K562 (cell line): Measurements from ENCODE around the gene TM7SF3. TPM values are rescaled to one million over a fixed set of nuclear protein-coding genes. Genes with fewer than 3 reads are reported as not detected.

Source experiments
- AFF1 ChIP-seq, 2 experiments: fragments of 450-650 bp; IDR thresholded peaks; 2 replicates each; pipeline ENCODE4 v1.6.1; 2018; ENCODE audit warnings: mild to moderate bottlenecking in 2 of 2, low read depth in 1 of 2; ENCODE audit not compliant: partially characterized antibody in 2 of 2
- CBFB ChIP-seq: sonication (generic); formaldehyde crosslinking; IDR thresholded peaks from 2 replicates; pipeline ENCODE4 v1.4.0; 2020; ENCODE audit warnings: mild to moderate bottlenecking, missing genetic modification reagents
- EP300 ChIP-seq: IDR thresholded peaks from 2 replicates; pipeline ENCODE4 v1.6.1; 2012; ENCODE audit warnings: low read length, improper control_type of control experiment
- FOXK2 ChIP-seq, 2 experiments: fragments of 450-650 bp; IDR thresholded peaks in 1 of 2; conservative IDR thresholded peaks in 1 of 2; 2 replicates each; pipeline ENCODE4 v1.6.1; 2016; ENCODE audit warnings: low read depth in 2 of 2, mild to moderate bottlenecking in 1 of 2
- FOXO4 ChIP-seq: fragments of 450-650 bp; formaldehyde crosslinking; IDR thresholded peaks from 2 replicates; pipeline ENCODE4 v1.4.0; 2020; ENCODE audit warnings: mild to moderate bottlenecking, moderate library complexity
- KDM5B ChIP-seq: fragments of 200-600 bp; sonication (generic); IDR thresholded peaks from 2 replicates; pipeline ENCODE4 v1.6.1; 2012; ENCODE audit warnings: low read depth, mild to moderate bottlenecking, moderate library complexity, low read length, control low read depth, inconsistent platforms; ENCODE audit not compliant: insufficient replicate concordance
- MAFF ChIP-seq: IDR thresholded peaks from 2 replicates; pipeline ENCODE4 v1.6.1; 2012; ENCODE audit warnings: low read length, improper control_type of control experiment
- POLR2H ChIP-seq: IDR thresholded peaks from 2 replicates; pipeline ENCODE4 v1.6.1; 2016; ENCODE audit warnings: missing genetic modification characterization, low read depth, mild to moderate bottlenecking, control low read depth, missing compliant biosample characterization, moderate library complexity
- POLR3A ChIP-seq: IDR thresholded peaks from 2 replicates; pipeline ENCODE4 v1.6.1; 2011; ENCODE audit warnings: borderline replicate concordance, mild to moderate bottlenecking, moderate library complexity; ENCODE audit not compliant: insufficient read length, insufficient read depth; ENCODE audit errors: extremely low read depth
- POU5F1 ChIP-seq: fragments of 150-350 bp; IDR thresholded peaks from 2 replicates; pipeline ENCODE4 v1.6.1; 2014; ENCODE audit warnings: borderline replicate concordance, low read length, low read depth, mild to moderate bottlenecking; ENCODE audit not compliant: partially characterized antibody
- RBM22 ChIP-seq: fragments of 200-400 bp; formaldehyde crosslinking; IDR thresholded peaks from 2 replicates; pipeline ENCODE4 v1.6.1; 2018; ENCODE audit warnings: low read length, low read depth; ENCODE audit not compliant: poor library complexity, severe bottlenecking
- SP2 ChIP-seq: IDR thresholded peaks from 2 replicates; pipeline ENCODE4 v1.6.1; 2011; ENCODE audit warnings: mild to moderate bottlenecking, low read depth, low read length, moderate library complexity; ENCODE audit not compliant: poor library complexity, severe bottlenecking; ENCODE audit errors: extremely low read depth
- SREBF2 ChIP-seq: sonication (generic); formaldehyde crosslinking; IDR thresholded peaks from 2 replicates; pipeline ENCODE4 v1.4.0; 2020; ENCODE audit warnings: mild to moderate bottlenecking, missing genetic modification reagents
- TAF1 ChIP-seq: IDR thresholded peaks from 2 replicates; pipeline ENCODE4 v1.6.1; 2011; ENCODE audit warnings: mild to moderate bottlenecking, low read length, moderate library complexity; ENCODE audit not compliant: insufficient read depth, control insufficient read depth, severe bottlenecking; ENCODE audit errors: extremely low read depth
- THAP7 ChIP-seq: fragments of 250-450 bp; sonication (Bioruptor Pico); IDR thresholded peaks from 2 replicates; pipeline ENCODE4 v1.5.0; 2021
- TSC22D4 ChIP-seq: fragments of 450-650 bp; IDR thresholded peaks from 2 replicates; pipeline ENCODE4 v1.6.1; 2016; ENCODE audit warnings: missing genetic modification characterization, missing biosample characterization, control low read depth
- VEZF1 ChIP-seq: fragments of 200-800 bp; sonication (Bioruptor generic); IDR thresholded peaks from 2 replicates; pipeline ENCODE4 v1.6.1; 2017; ENCODE audit warnings: missing genetic modification characterization, missing compliant biosample characterization
- ZNF830 ChIP-seq: fragments of 250-450 bp; sonication (Bioruptor Pico); IDR thresholded peaks from 2 replicates; pipeline ENCODE4 v1.5.0; 2021; ENCODE audit warnings: mild to moderate bottlenecking
- polyA plus RNA-seq, 8 experiments: library from polyadenylated mRNA; depleted of rRNA in 4 of 8; stranded (reverse) in 5 of 8; unstranded in 3 of 8; fragments of >200 nt; fragmentation: Nextera tagmentation in 2 of 8; fragmentation: Illumina TruSeq in 1 of 8; extraction: Ambion mirVana in 2 of 8; extraction: Trizol in 1 of 8; gene quantifications; 2 replicates each; pipeline versions ENCODE4 v1.2.1 to v1.2.3, GENCODE V29; 2011 to 2014; ENCODE audit warnings: inconsistent platforms in 1 of 8, missing spikeins in 1 of 8
- total RNA-seq, 7 experiments: library from RNA; depleted of rRNA in 6 of 7; stranded (reverse); fragments of >200 nt in 6 of 7; fragmentation: Illumina TruSeq in 2 of 7; extraction: Trizol in 2 of 7; gene quantifications; 2 replicates each; pipeline versions ENCODE4 v1.2.1 to v1.2.3, GENCODE V29; 2011 to 2021; ENCODE audit warnings: low replicate concordance in 1 of 7

The TM7SF3 gene
- total and polyA plus RNA-seq, 9 of the 15 experiments (the other 6 are each of a cell fraction or from before 2014, with no cell fraction given): 9.3 to 90.4 (median 24.8) TPM

GRCh38 chr12:26937863-26938700, 76.1 kb downstream of the TM7SF3 start, which contains the start of the genes FGFR1OP2 and INTS13 (continued):
- TF ChIP-seq AFF1 (IDR thresholded peaks at IDR 0.05; ENCODE audit: low read depth in 1 of 2, partially characterized antibody in 2 of 2) (no peak), SP2 (peak; percentile 11), SREBF2 (CRISPR knock-in tag) (no peak), CBFB (no peak), RBM22 (peak; percentile 2), POU5F1 (peak; percentile 75), VEZF1 (CRISPR knock-in tag) (peak; percentile 71), FOXO4 (peak; percentile 43; the same call in 1 of the 2 replicates), POLR2H (tag) (peak; percentile 91), EP300 (0 out of 2 replicates have a peak, but pooled peaks have one; percentile 40), KDM5B (peak; percentile 99), ZNF830 (CRISPR knock-in tag) (no peak), MAFF (peak; percentile 47; the same call in 1 of the 2 replicates), TAF1 (peak; percentile 91), TSC22D4 (no peak), POLR3A (no peak), FOXK2 (conservative IDR thresholded peaks at IDR 0.05 in 1 of 2, IDR thresholded peaks at IDR 0.05 in 1 of 2; ENCODE audit: low read depth in 2 of 2) (0 out of 4 replicates have a peak, but pooled peaks of 1 of the 2 experiments have one; percentile 11), THAP7 (CRISPR knock-in tag) (peak; percentile 59; the same call in 1 of the 2 replicates)
